ENCODE results near the gene BCAS3.
"Not testable (repeated sequence)": the region's sequence is repeated elsewhere in the genome, so short reads cannot be mapped to it uniquely, and the experiment has no call there.

The BCAS3 gene

GRCh38 chr17:60748204-60748603, 70.6 kb downstream of the BCAS3 start:
- DNase-seq, result no peak

- DNase-seq, result no peak
Measured at GRCh38 chr17:60749050-60749449, 71.4 kb downstream of the BCAS3 start.

GRCh38 chr17:60749708-60750107, 72.1 kb downstream of the BCAS3 start:
- no peak for DNase-seq

GRCh38 chr17:60750640-60751039, 73.0 kb downstream of the BCAS3 start:
- no peak for DNase-seq

GRCh38 chr17:60751884-60752283, 74.2 kb downstream of the BCAS3 start:
- no peak for DNase-seq

- DNase-seq, result no peak
Measured at GRCh38 chr17:60752873-60753577, 75.4 kb downstream of the BCAS3 start.

- DNase-seq, result no peak
Measured at GRCh38 chr17:60754057-60754604, 76.5 kb downstream of the BCAS3 start.

- DNase-seq, result not testable (repeated sequence)
Measured at GRCh38 chr17:60756798-60757197, 79.1 kb downstream of the BCAS3 start.

- no peak for DNase-seq
Measured at GRCh38 chr17:60757437-60757836, 79.8 kb downstream of the BCAS3 start.

GRCh38 chr17:60759756-60760155, 82.1 kb downstream of the BCAS3 start:
- DNase-seq, result no peak

GRCh38 chr17:60761301-60761700, 83.7 kb downstream of the BCAS3 start:
- DNase-seq, result not testable (repeated sequence)

- DNase-seq, result no peak
Measured at GRCh38 chr17:60766778-60767190, 89.1 kb downstream of the BCAS3 start.

GRCh38 chr17:60767744-60768308, 90.2 kb downstream of the BCAS3 start:
- no peak for DNase-seq

GRCh38 chr17:60769327-60769726, 91.7 kb downstream of the BCAS3 start:
- no peak for DNase-seq

- DNase-seq, result no peak
Measured at GRCh38 chr17:60770946-60771422, 93.3 kb downstream of the BCAS3 start.

- DNase-seq, result not testable (repeated sequence)
Measured at GRCh38 chr17:60771621-60772020, 94.0 kb downstream of the BCAS3 start.

- no peak for DNase-seq
Measured at GRCh38 chr17:60773552-60773951, 95.9 kb downstream of the BCAS3 start.

GRCh38 chr17:60781880-60782412, 104.3 kb downstream of the BCAS3 start:
- DNase-seq, result no peak

GRCh38 chr17:60782742-60783141, 105.1 kb downstream of the BCAS3 start:
- DNase-seq, result no peak

GRCh38 chr17:60790205-60790604, 112.6 kb downstream of the BCAS3 start:
- DNase-seq, result no peak

GRCh38 chr17:60792250-60792898, 114.7 kb downstream of the BCAS3 start:
- DNase-seq, result no peak

- no peak for DNase-seq
Measured at GRCh38 chr17:60798576-60798975, 120.9 kb downstream of the BCAS3 start.

GRCh38 chr17:60802377-60802776, 124.7 kb downstream of the BCAS3 start:
- no peak for DNase-seq

GRCh38 chr17:60803059-60803458, 125.4 kb downstream of the BCAS3 start:
- DNase-seq, result no peak

Data from NCI-H345 (cell line).